Measurements from ENCODE around the gene C9orf50. TPM values are rescaled to one million over a fixed set of nuclear protein-coding genes. Genes with fewer than 3 reads are reported as not detected.

Gene C9orf50
- total RNA-seq, 1 experiment from 2014 or later: not detected

DNA sequence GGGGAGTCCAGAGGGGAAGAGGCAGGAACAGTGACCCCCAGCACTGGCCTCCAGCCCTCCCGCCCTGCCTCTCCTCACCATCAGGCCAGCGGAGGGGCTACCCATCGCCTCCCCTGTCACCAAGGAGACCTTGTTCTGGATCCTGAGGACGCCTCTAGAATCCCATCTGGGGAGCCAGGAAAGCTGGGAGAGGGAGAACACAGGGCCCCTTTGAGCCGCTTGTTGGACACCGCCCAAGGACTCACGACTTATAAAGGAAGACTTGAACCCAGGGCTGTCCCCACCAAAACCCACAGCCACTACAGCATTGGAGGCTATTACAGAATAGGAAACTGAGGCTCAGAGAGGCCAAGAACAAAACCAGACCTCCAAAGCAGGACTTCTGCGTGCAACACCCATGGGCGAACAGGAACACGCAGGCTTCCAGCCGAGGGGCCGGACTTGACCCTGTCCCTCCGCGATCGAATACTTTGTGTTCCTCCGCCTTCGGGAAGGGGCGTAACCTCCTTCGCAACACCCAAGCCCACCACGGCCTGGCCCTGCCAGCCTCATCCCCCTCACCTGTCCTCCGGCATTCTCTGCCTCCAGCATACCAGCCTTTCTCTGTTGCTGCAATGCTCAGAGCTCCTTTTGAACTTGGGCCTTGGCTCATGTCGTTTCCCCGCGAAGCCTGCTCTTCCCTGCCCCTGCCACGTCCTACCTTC lies 54.2 kb downstream of the C9orf50 start:
- DNase-seq: no peak
- H3K9ac ChIP-seq (ENCODE audit: extremely low read depth, insufficient read length, low read length): no peak overlapping the region
- H3K79me1 ChIP-seq (ENCODE audit: insufficient read depth, low read depth, low read length, poor library complexity, severe bottlenecking): no peaks in the 10 kb centered on the region
- Mint-ChIP-seq H3K9me3 (no peaks in the 10 kb centered on the region), H3K4me1 (peaks cover 39 to 44% of the 10 kb centered on the region in 2 experiments), H3K4me3 (peak overlapping the region in 1 of 2 experiments; percentile 89; a peak in 2 of 5 replicates), H3K36me3 (ENCODE audit: insufficient read depth in 1 of 3, low read depth in 3 of 3) (no peaks in the 10 kb centered on the region; a peak in 1 of 7 replicates), H3K27me3 (ENCODE audit: low read depth) (peaks cover 17% of the 10 kb centered on the region), H3K27ac (peak overlapping the region in 1 of 3 experiments; percentile 52; a peak in 1 of 7 replicates)
- no peak overlapping the region for H4K5ac ChIP-seq (ENCODE audit: insufficient read length, low read depth, low read length)
- H3K18ac ChIP-seq (ENCODE audit: insufficient read length, low read depth, low read length): no peak overlapping the region
- H4K91ac ChIP-seq (ENCODE audit: insufficient read length, low read depth, low read length): no peak overlapping the region
- H2BK5ac ChIP-seq (ENCODE audit: insufficient read length, low read length): no peak overlapping the region
- H2BK20ac ChIP-seq (ENCODE audit: low read depth, low read length, poor library complexity, severe bottlenecking): no peak overlapping the region
- H2AFZ ChIP-seq (ENCODE audit: low read length): no peak overlapping the region
- H3K23ac ChIP-seq (ENCODE audit: insufficient read length, low read depth, low read length): no peak overlapping the region
- no peaks in the 10 kb centered on the region for H3K9me3 ChIP-seq (ENCODE audit: control insufficient read depth, low read depth, low read length)
- no peak overlapping the region for H2BK15ac ChIP-seq (ENCODE audit: low read depth, low read length)
- H2AK5ac ChIP-seq (ENCODE audit: insufficient read length, low read length): no peak overlapping the region
- H3K27ac ChIP-seq (ENCODE audit: insufficient read length, low read depth, low read length): no peak overlapping the region
- H3K23me2 ChIP-seq (ENCODE audit: insufficient read length, low read depth, low read length, poor library complexity, severe bottlenecking): peaks cover 4% of the 10 kb centered on the region
- H2BK120ac ChIP-seq (ENCODE audit: low read depth, low read length, poor library complexity, severe bottlenecking): no peak overlapping the region
- no CpG with 5 or more reads among the region's 25 CpGs for WGBS (ENCODE audit: extremely low coverage, insufficient read length, low lambda C conversion rate)
- no peak overlapping the region for H3K4ac ChIP-seq (ENCODE audit: low read depth, low read length)
- H3K14ac ChIP-seq (ENCODE audit: insufficient read depth, low read length): no peak overlapping the region; the same call in 1 of the 2 replicates
- H4K20me1 ChIP-seq (ENCODE audit: control insufficient read depth, insufficient read depth, insufficient read length): no peaks in the 10 kb centered on the region
- H2BK12ac ChIP-seq (ENCODE audit: insufficient read length, low read depth, low read length): no peak overlapping the region
- H3K79me2 ChIP-seq (ENCODE audit: insufficient read depth, low read length): no peaks in the 10 kb centered on the region
- H3K4me2 ChIP-seq (ENCODE audit: insufficient read depth, insufficient read length, low read length): no peak overlapping the region
- no peak overlapping the region for H3K56ac ChIP-seq (ENCODE audit: insufficient read length, low read depth, low read length)
- H3K4me1 ChIP-seq (ENCODE audit: insufficient read depth, low read length): peaks cover 5% of the 10 kb centered on the region; the same call in 1 of the 2 replicates
- no peak overlapping the region for H3T11ph ChIP-seq (ENCODE audit: low read length)
- H3K27me3 ChIP-seq (ENCODE audit: insufficient read depth, low read length): no peaks in the 10 kb centered on the region
- H4K8ac ChIP-seq (replicated peaks; ENCODE audit: insufficient read length, low read depth, low read length): no peak overlapping the region
- TF ChIP-seq, protein P1, sequence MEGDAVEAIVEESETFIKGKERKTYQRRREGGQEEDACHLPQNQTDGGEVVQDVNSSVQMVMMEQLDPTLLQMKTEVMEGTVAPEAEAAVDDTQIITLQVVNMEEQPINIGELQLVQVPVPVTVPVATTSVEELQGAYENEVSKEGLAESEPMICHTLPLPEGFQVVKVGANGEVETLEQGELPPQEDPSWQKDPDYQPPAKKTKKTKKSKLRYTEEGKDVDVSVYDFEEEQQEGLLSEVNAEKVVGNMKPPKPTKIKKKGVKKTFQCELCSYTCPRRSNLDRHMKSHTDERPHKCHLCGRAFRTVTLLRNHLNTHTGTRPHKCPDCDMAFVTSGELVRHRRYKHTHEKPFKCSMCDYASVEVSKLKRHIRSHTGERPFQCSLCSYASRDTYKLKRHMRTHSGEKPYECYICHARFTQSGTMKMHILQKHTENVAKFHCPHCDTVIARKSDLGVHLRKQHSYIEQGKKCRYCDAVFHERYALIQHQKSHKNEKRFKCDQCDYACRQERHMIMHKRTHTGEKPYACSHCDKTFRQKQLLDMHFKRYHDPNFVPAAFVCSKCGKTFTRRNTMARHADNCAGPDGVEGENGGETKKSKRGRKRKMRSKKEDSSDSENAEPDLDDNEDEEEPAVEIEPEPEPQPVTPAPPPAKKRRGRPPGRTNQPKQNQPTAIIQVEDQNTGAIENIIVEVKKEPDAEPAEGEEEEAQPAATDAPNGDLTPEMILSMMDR (conservative IDR thresholded peaks at IDR 0.05): no peak

Data from H9 (cell line).